C4-2B (cell line): ENCODE measurements around the gene HVCN1.

Experiments used
- H3K27ac ChIP-seq: fragments of 450-650 bp; 2 replicates; pipeline ENCODE4 v1.5.1; 2017
- CTCF ChIP-seq: fragments of 450-650 bp; conservative IDR thresholded peaks from 2 replicates; pipeline ENCODE4 v1.5.1; 2017; ENCODE audit warnings: mild to moderate bottlenecking
- ZFX ChIP-seq: fragments of 450-650 bp; IDR thresholded peaks from 2 replicates; pipeline ENCODE4 v1.6.1; 2017

HVCN1 gene

GRCh38 chr12:110687396-110688169, 1.3 kb downstream of the HVCN1 start:
- H3K27ac ChIP-seq: no peak overlapping the region
- TF ChIP-seq ZFX: no peak
- TF ChIP-seq CTCF: no peak

GRCh38 chr12:110686294-110686903, 2.5 kb downstream of the HVCN1 start:
- no peak overlapping the region for H3K27ac ChIP-seq
- no peak for TF ChIP-seq ZFX
- TF ChIP-seq CTCF: no peak

GRCh38 chr12:110684312-110684836, 4.5 kb downstream of the HVCN1 start:
- no peak overlapping the region for H3K27ac ChIP-seq
- TF ChIP-seq ZFX (no peak), CTCF (no peak)

GRCh38 chr12:110683888-110684287, 5.0 kb downstream of the HVCN1 start:
- no peak for TF ChIP-seq ZFX
- H3K27ac ChIP-seq: no peak overlapping the region

GRCh38 chr12:110680032-110680431, 8.9 kb downstream of the HVCN1 start:
- TF ChIP-seq ZFX (no peak), CTCF (no peak)
- H3K27ac ChIP-seq: no peak overlapping the region

- no peak overlapping the region for H3K27ac ChIP-seq
- TF ChIP-seq ZFX: no peak
- no peak for TF ChIP-seq CTCF
These were observed 9.7 kb downstream of the HVCN1 start for GRCh38 chr12:110679201-110679600.

GRCh38 chr12:110677982-110678381, 10.9 kb downstream of the HVCN1 start:
- no peak overlapping the region for H3K27ac ChIP-seq
- TF ChIP-seq CTCF (no peak), ZFX (no peak)
